A673 (cell line): ENCODE measurements around the gene SRMS.

Experiments
- CTCF ChIP-seq: fragments of 300-800, 200-600 bp; sonication (generic); conservative IDR thresholded peaks from 2 replicates; pipeline ENCODE4 v1.5.1; 2017; ENCODE audit warnings: low read depth, mild to moderate bottlenecking, antibody characterized with exemption, low read length, moderate library complexity, mixed read lengths
- EZH2 ChIP-seq: fragments of 200-600 bp; sonication (generic); IDR thresholded peaks from 2 replicates; pipeline ENCODE4 v1.6.1; 2017; ENCODE audit warnings: borderline replicate concordance, low read depth, mild to moderate bottlenecking, mixed read lengths, antibody characterized with exemption, low read length; ENCODE audit not compliant: poor library complexity, severe bottlenecking

DNA sequence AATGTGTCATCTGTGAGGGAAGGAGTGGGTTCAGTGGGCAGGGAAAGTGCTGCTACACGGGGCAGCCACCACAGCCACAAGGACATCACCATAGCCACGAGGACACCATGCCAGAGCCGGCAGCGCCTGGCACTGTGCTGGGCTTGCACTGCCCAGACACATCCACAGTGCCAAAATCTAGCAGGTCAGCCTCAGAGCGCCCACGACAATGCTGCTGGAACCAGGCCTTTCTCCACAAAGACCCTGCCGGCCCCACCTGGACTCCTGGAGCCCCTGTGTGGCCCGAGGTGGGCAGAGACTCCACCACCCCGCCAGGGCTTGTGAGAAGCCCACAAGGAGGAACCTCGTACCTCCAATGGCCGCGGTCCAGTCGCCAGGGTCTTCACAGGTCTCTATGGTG, 45.1 kb upstream of the SRMS start:
- no peak for TF ChIP-seq CTCF
- no peak for TF ChIP-seq EZH2
